Measurements from ENCODE around the gene TOMM20L.

GRCh38 chr14:58408681-58409215, 13.0 kb downstream of the TOMM20L start:
- no peak for TF ChIP-seq CTCF (IDR thresholded peaks at IDR 0.05)
- no peak for TF ChIP-seq POLR2A (IDR thresholded peaks at IDR 0.05)
